Epithelial cell of proximal tubule (primary cell): ENCODE data around the gene DDX17. TPM values are rescaled to one million over a fixed set of nuclear protein-coding genes. Genes with fewer than 3 reads are reported as not detected.

ENCODE experiments used
- total RNA-seq: library from RNA; depleted of rRNA; stranded (reverse); fragments of >200 nt; gene quantifications from 2 replicates; pipeline ENCODE4 v1.2.3, GENCODE V29; 2015

DDX17 gene
- total RNA-seq, 1 donor from 2014 or later = 186 TPM

Other genes starting within 250 kb of the DDX17 start
- 51.9 and 90.2 TPM in 2 replicates for gene TMEM184B, start 233.3 kb downstream of the DDX17 start, total RNA-seq
- 157 and 161 TPM in 2 replicates for gene CSNK1E, start 188.9 kb downstream of the DDX17 start, total RNA-seq
- 0.07 TPM in 1 of 2 replicates, not detected in the other for gene KCNJ4, start 51.1 kb downstream of the DDX17 start, total RNA-seq
- gene KDELR3, start 38.2 kb downstream of the DDX17 start, total RNA-seq = 23.4 and 27.1 TPM in 2 replicates
- 4.4 and 6.3 TPM in 2 replicates for gene DMC1, start 63.9 kb upstream of the DDX17 start, total RNA-seq
- 1.0 and 2.0 TPM in 2 replicates for gene FAM227A, start 150.1 kb upstream of the DDX17 start, total RNA-seq
- gene CBY1, start 150.3 kb upstream of the DDX17 start, total RNA-seq = 26.1 and 28.9 TPM in 2 replicates
- 67.6 and 99.6 TPM in 2 replicates for gene TOMM22, start 175.6 kb upstream of the DDX17 start, total RNA-seq
- 70.9 and 89.6 TPM in 2 replicates for gene JOSD1, start 194.6 kb upstream of the DDX17 start, total RNA-seq
- gene GTPBP1, start 199.6 kb upstream of the DDX17 start, total RNA-seq = 27.8 and 36.2 TPM in 2 replicates
- 67.8 and 88.2 TPM in 2 replicates for gene SUN2, start 249.7 kb upstream of the DDX17 start, total RNA-seq